Smooth muscle cell (in vitro differentiated cells): ENCODE data around the gene CD40LG. TPM values are rescaled to one million over a fixed set of nuclear protein-coding genes. Genes with fewer than 3 reads are reported as not detected.

Experiments
- DNase-seq: peaks from one replicate; lab custom pipeline; 2025; ENCODE audit not compliant: unreplicated experiment; lab: John Stamatoyannopoulos, UW
- H2AFZ ChIP-seq: fragments of 200-600 bp; sonication (generic); 2 replicates; pipeline ENCODE4 v1.6.0; 2016; ENCODE audit warnings: antibody characterized with exemption, low read depth, mild to moderate bottlenecking
- H3F3A ChIP-seq: fragments of 200-600 bp; sonication (generic); 2 replicates; pipeline ENCODE4 v1.6.0; 2017; ENCODE audit warnings: antibody characterized with exemption, low read depth
- H3K27ac ChIP-seq: fragments of 200-600 bp; sonication (generic); 2 replicates; pipeline ENCODE4 v1.5.1; 2016; ENCODE audit warnings: low read depth, mild to moderate bottlenecking
- H3K27me3 ChIP-seq: fragments of 200-600 bp; sonication (generic); 2 replicates; pipeline ENCODE4 v1.6.1; 2016; ENCODE audit warnings: low read depth, mild to moderate bottlenecking
- H3K36me3 ChIP-seq: fragments of 200-600 bp; sonication (generic); 2 replicates; pipeline ENCODE4 v1.5.1; 2016; ENCODE audit warnings: low read depth
- H3K4me1 ChIP-seq: fragments of 200-600 bp; sonication (generic); 2 replicates; pipeline ENCODE4 v1.5.1; 2016; ENCODE audit warnings: low read depth
- H3K4me2 ChIP-seq: fragments of 200-600 bp; sonication (generic); 2 replicates; pipeline ENCODE4 v1.6.0; 2016; ENCODE audit warnings: mild to moderate bottlenecking
- H3K4me3 ChIP-seq: fragments of 200-600 bp; sonication (generic); 2 replicates; pipeline ENCODE4 v1.5.1; 2016; ENCODE audit warnings: mild to moderate bottlenecking
- H3K79me2 ChIP-seq: fragments of 200-600 bp; sonication (generic); 2 replicates; pipeline ENCODE4 v1.6.0; 2016; ENCODE audit warnings: low read depth, mild to moderate bottlenecking
- H3K9ac ChIP-seq: fragments of 200-600 bp; sonication (generic); 2 replicates; pipeline ENCODE4 v1.6.0; 2016; ENCODE audit warnings: low read depth
- H3K9me3 ChIP-seq: fragments of 200-600 bp; sonication (generic); replicated peaks from 2 replicates; pipeline ENCODE4 v1.5.1; 2016; ENCODE audit warnings: low read depth
- H4K20me1 ChIP-seq: fragments of 200-600 bp; sonication (generic); 2 replicates; pipeline ENCODE4 v1.6.0; 2016; ENCODE audit warnings: low read depth
- WGBS: methylation state at CpG from one replicate; pipeline ENCODE4 v1.1.7; 2016; ENCODE audit warnings: low lambda C conversion rate; 5-methylcytosine and 5-hydroxymethylcytosine counted together
- polyA plus RNA-seq: library from polyadenylated mRNA; unstranded; fragments of >200 nt; fragmentation: Nextera tagmentation; extraction: Ambion mirVana; gene quantifications from 2 replicates; pipeline ENCODE4 v1.2.1, GENCODE V29; 2016
- total RNA-seq: library from RNA; depleted of rRNA; stranded (reverse); fragments of >200 nt; gene quantifications from 2 replicates; pipeline ENCODE4 v1.2.3, GENCODE V29; 2014
- TF ChIP-seq, protein P1 (sequence below): fragments of 200-600 bp; sonication (generic); IDR thresholded peaks from 2 replicates; pipeline ENCODE4 v1.5.1; 2017; ENCODE audit warnings: borderline replicate concordance, mild to moderate bottlenecking, antibody characterized with exemption; ENCODE audit not compliant: insufficient read depth, poor library complexity, severe bottlenecking

CD40LG gene
- total and polyA plus RNA-seq, 2 experiments from 2014 or later = not detected

DNA sequence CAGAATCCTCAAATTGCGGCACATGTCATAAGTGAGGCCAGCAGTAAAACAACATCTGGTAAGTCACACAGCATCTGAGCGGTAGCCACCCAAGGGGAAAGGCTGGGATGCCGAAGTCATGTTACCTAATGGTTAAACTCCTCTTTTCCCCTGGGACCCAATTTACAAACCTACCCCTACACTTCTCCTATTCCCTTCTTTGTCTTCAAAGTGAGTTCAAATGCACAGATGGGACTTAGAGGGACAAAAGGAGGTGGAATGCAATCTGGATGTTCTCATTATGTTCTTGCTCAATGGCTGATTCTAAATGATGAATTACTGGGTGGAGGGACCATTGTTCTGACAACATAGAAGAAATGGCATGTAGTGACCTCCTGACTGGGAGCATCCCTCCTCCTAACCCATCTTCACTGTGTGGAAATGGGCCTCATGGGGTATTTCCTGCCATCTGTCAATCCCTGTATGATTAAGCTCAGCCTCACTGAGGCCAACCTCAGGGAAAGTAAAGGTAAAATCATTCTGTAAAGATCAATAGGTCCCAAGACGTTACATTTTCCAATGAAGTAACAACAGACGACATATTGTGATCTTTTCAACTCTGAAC, 8.5 kb downstream of the CD40LG start:
- H4K20me1 ChIP-seq = no peaks in the 10 kb centered on the region
- H3K27me3 ChIP-seq = no peaks in the 10 kb centered on the region
- TF ChIP-seq, protein P1, sequence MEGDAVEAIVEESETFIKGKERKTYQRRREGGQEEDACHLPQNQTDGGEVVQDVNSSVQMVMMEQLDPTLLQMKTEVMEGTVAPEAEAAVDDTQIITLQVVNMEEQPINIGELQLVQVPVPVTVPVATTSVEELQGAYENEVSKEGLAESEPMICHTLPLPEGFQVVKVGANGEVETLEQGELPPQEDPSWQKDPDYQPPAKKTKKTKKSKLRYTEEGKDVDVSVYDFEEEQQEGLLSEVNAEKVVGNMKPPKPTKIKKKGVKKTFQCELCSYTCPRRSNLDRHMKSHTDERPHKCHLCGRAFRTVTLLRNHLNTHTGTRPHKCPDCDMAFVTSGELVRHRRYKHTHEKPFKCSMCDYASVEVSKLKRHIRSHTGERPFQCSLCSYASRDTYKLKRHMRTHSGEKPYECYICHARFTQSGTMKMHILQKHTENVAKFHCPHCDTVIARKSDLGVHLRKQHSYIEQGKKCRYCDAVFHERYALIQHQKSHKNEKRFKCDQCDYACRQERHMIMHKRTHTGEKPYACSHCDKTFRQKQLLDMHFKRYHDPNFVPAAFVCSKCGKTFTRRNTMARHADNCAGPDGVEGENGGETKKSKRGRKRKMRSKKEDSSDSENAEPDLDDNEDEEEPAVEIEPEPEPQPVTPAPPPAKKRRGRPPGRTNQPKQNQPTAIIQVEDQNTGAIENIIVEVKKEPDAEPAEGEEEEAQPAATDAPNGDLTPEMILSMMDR = no peak
- H3K36me3 ChIP-seq = no peaks in the 10 kb centered on the region
- H3K4me1 ChIP-seq = no peaks in the 10 kb centered on the region
- DNase-seq = no peak
- H3F3A ChIP-seq = no peaks in the 10 kb centered on the region
- no peaks in the 10 kb centered on the region for H3K79me2 ChIP-seq
- 81% methylated on average over 5 of the region's 5 CpGs for WGBS
- no peak overlapping the region for H3K27ac ChIP-seq
- no peak overlapping the region for H3K9ac ChIP-seq
- H3K9me3 ChIP-seq = no peaks in the 10 kb centered on the region
- H2AFZ ChIP-seq = no peak overlapping the region
- no peak overlapping the region for H3K4me2 ChIP-seq
- no peak overlapping the region for H3K4me3 ChIP-seq

DNA sequence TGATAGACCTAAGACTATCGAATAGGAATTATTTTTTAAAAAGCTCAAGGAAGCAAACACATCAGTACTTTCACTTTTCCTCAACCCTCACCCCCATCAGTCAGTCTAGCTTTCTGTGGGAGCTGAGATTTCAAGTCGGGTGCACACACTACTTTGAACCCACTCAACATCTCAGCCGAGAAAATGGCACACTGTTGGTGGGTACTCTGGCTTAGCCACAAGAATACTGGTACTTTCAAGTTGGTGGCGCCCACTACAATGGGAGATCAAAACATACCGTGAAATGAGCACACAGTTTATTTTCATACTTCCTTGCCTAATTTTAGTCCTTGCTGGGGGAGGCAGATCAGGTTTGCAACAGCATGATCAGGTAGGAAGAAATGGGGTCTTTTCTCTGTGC, 10.2 kb downstream of the CD40LG start:
- no peak overlapping the region for H3K9ac ChIP-seq
- WGBS = 81% methylated on average over 5 of the region's 5 CpGs
- no peak for DNase-seq
- H3K4me1 ChIP-seq = no peaks in the 10 kb centered on the region
- H2AFZ ChIP-seq = no peak overlapping the region
- no peaks in the 10 kb centered on the region for H3K27me3 ChIP-seq
- H3K27ac ChIP-seq = no peak overlapping the region
- no peaks in the 10 kb centered on the region for H3K9me3 ChIP-seq
- no peak overlapping the region for H3K4me3 ChIP-seq
- H3K79me2 ChIP-seq = no peaks in the 10 kb centered on the region
- H3F3A ChIP-seq = no peaks in the 10 kb centered on the region
- H3K4me2 ChIP-seq = no peak overlapping the region
- H4K20me1 ChIP-seq = no peaks in the 10 kb centered on the region
- no peaks in the 10 kb centered on the region for H3K36me3 ChIP-seq
- TF ChIP-seq, protein P1 = no peak

DNA sequence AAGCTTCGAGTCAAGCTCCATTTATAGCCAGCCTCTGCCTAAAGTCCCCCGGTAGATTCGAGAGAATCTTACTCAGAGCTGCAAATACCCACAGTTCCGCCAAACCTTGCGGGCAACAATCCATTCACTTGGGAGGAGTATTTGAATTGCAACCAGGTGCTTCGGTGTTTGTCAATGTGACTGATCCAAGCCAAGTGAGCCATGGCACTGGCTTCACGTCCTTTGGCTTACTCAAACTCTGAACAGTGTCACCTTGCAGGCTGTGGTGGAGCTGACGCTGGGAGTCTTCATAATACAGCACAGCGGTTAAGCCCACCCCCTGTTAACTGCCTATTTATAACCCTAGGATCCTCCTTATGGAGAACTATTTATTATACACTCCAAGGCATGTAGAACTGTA, 11.2 kb downstream of the CD40LG start:
- TF ChIP-seq, protein P1 = no peak

DNA sequence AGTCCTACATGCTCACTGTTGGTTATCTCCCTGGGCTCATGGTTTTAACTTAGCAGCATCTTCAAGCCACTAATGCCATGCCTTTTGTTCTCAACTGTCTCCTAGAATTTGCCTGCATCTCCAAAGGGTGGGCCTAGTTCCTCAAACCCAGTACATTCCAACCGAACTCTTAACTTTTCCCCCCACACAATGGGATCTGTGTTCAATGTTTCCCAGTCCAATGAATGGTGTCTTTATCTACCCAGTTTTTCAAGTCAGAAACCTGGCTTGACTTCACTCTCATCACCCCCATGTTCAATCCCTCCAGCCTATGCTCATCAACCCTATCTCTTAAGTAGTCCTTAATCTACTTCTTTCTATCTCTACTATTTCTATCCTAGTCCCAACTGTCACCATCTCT, 12.9 kb downstream of the CD40LG start:
- H3K4me1 ChIP-seq = no peaks in the 10 kb centered on the region
- H3K4me3 ChIP-seq = no peak overlapping the region
- H3K79me2 ChIP-seq = no peaks in the 10 kb centered on the region
- no peak overlapping the region for H2AFZ ChIP-seq
- H3K36me3 ChIP-seq = no peaks in the 10 kb centered on the region
- peaks cover 7% of the 10 kb centered on the region for H3K9me3 ChIP-seq
- DNase-seq = no peak
- H3K9ac ChIP-seq = no peak overlapping the region
- TF ChIP-seq, protein P1 = no peak
- no peaks in the 10 kb centered on the region for H3F3A ChIP-seq
- H4K20me1 ChIP-seq = no peaks in the 10 kb centered on the region
- no peak overlapping the region for H3K4me2 ChIP-seq
- no peaks in the 10 kb centered on the region for H3K27me3 ChIP-seq
- no peak overlapping the region for H3K27ac ChIP-seq
- 76% methylated on average over 1 of the region's 1 CpG for WGBS

More for the DNA sequence above, 11.2 kb downstream of the CD40LG start:
- no peaks in the 10 kb centered on the region for H3K9me3 ChIP-seq
- H3K79me2 ChIP-seq = no peaks in the 10 kb centered on the region
- no peak overlapping the region for H3K27ac ChIP-seq
- no peak overlapping the region for H2AFZ ChIP-seq
- H3K9ac ChIP-seq = no peak overlapping the region
- no peaks in the 10 kb centered on the region for H3K36me3 ChIP-seq
- no peaks in the 10 kb centered on the region for H3F3A ChIP-seq
- WGBS = 85% methylated on average over 9 of the region's 9 CpGs
- no peak overlapping the region for H3K4me2 ChIP-seq
- H3K27me3 ChIP-seq = no peaks in the 10 kb centered on the region
- no peak for DNase-seq
- no peaks in the 10 kb centered on the region for H4K20me1 ChIP-seq
- H3K4me1 ChIP-seq = no peaks in the 10 kb centered on the region
- no peak overlapping the region for H3K4me3 ChIP-seq
